Measurements from ENCODE around the gene SYNCRIP. TPM values are rescaled to one million over a fixed set of nuclear protein-coding genes. Genes with fewer than 3 reads are reported as not detected.
A peak's percentile ranks its signal among the peaks of the same experiment; 100 is the strongest.

Gene SYNCRIP
- total and polyA plus RNA-seq, 3 donors from 2014 or later, result 51.6 to 67.0 (median 55.1) TPM

DNA sequence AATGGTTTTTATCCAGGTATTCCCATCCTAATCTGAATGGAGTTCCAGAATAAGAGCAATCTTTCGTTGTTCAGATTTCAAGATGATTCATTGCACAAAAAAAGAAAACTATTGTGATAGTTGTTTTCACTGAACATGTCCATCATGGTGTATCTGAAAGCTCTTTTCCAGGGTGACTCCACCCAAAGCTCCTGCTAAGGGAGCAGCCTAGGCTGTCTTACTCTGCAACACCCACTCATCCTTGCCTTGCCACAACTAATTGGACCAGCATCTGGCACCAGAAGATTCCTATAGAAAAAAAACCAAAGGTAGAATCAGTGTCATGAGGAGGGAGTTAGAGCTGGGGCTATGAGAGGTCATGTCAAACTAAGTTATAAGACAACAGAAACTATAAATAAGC is 7.9 kb upstream of the SYNCRIP start:
- intact Hi-C loops (cut with DNase I; ENCODE audit: low total_unique reads), result no loop called here
- TF ChIP-seq, protein P1, sequence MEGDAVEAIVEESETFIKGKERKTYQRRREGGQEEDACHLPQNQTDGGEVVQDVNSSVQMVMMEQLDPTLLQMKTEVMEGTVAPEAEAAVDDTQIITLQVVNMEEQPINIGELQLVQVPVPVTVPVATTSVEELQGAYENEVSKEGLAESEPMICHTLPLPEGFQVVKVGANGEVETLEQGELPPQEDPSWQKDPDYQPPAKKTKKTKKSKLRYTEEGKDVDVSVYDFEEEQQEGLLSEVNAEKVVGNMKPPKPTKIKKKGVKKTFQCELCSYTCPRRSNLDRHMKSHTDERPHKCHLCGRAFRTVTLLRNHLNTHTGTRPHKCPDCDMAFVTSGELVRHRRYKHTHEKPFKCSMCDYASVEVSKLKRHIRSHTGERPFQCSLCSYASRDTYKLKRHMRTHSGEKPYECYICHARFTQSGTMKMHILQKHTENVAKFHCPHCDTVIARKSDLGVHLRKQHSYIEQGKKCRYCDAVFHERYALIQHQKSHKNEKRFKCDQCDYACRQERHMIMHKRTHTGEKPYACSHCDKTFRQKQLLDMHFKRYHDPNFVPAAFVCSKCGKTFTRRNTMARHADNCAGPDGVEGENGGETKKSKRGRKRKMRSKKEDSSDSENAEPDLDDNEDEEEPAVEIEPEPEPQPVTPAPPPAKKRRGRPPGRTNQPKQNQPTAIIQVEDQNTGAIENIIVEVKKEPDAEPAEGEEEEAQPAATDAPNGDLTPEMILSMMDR (IDR thresholded peaks at IDR 0.05), result no peak
- TF ChIP-seq POLR2A (IDR thresholded peaks at IDR 0.05), result no peak
- no peaks in the 10 kb centered on the region for H3K9me3 ChIP-seq
- H3K27me3 ChIP-seq, result no peaks in the 10 kb centered on the region
- no peaks in the 10 kb centered on the region for H3K4me1 ChIP-seq
- no peaks in the 10 kb centered on the region for H3K36me3 ChIP-seq (ENCODE audit: low read depth, missing control alignments)
- DNase-seq, result no peak
- H3K4me3 ChIP-seq, result no peak overlapping the region
- no peak overlapping the region for H3K27ac ChIP-seq
- WGBS, 2 donors, result 90 to 95% methylated on average over 1 of the region's 1 CpG

DNA sequence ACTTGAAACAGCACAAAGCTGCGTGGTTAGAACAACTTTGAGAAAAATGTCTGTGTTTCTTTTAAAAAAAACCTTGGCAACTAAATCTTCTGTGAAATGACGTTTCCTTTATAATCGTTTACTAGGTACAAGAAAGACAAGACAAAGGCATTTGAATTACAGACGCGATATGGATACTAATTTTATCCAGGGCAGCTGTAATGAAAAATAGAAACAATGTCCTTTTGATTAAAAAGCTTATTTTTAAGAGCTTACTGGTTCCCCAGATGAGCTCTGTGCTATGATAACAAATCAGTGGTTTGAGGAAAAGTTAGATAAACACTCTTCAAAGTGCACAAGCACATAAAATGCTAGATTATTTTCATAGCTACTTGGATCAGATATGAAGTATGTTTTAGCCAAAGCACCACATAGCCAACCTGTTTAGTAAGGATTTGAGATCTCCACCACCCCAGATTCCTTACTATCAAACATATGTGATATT is 1.6 kb upstream of the SYNCRIP start:
- 0% methylated on average over 5 of the region's 5 CpGs for WGBS, 2 donors
- no peaks in the 10 kb centered on the region for H3K4me1 ChIP-seq
- intact Hi-C loops (cut with DNase I; ENCODE audit: low total_unique reads), result loop anchor here (5.0 kb wide), 2 partner anchors 33 to 52 kb away; partner anchors contain the start of gene SNX14
- TF ChIP-seq, protein P1 (IDR thresholded peaks at IDR 0.05), result no peak
- no peak for TF ChIP-seq POLR2A (IDR thresholded peaks at IDR 0.05)
- H3K27ac ChIP-seq, result peak overlapping the region; percentile 99 to 100
- peak overlapping the region; percentile 89 to 94 for H3K4me3 ChIP-seq
- H3K27me3 ChIP-seq, result no peaks in the 10 kb centered on the region
- no peaks in the 10 kb centered on the region for H3K36me3 ChIP-seq (ENCODE audit: low read depth, missing control alignments)
- DNase-seq, result no peak
- H3K9me3 ChIP-seq, result no peaks in the 10 kb centered on the region

DNA sequence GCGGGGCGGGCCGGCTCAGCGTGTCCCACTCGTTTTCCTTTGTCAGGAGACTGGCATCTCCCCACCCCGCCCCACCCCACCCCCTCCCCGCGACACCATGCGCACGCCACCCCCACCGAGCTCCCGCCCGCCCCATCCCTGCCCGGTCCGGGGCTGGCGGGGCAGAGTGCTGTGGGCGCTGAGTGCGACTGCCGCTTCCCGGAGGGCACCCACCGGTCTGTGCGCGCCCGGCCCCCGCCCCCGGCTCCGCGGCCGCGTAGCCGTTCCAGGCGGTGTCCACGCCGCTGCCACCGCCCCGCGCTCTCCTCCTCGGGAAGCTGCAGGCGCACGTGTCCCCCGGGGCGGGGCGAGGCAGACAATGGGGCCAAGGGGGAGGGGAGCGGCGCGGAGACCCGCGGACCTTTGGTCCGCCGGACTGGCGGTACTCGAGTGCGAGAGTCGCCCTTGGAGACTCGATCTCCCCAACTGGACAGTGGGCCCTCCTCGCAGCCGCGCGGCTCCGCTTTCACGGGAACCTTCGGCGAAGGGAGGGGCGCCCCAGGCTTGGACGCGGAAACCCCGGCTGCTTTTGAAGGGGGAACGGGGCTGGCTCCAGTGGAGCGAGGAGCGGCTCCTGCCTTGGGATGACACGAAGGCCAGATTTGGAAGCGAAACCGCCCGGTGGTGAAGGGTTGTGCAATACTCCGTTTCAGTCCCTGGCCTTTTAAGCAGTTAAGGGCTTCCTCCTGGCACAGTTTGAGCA is 1.0 kb upstream of the SYNCRIP start:
- TF ChIP-seq, protein P1 (IDR thresholded peaks at IDR 0.05), result no peak
- TF ChIP-seq POLR2A (IDR thresholded peaks at IDR 0.05), result no peak
- Histone ChIP-seq H3K36me3 (ENCODE audit: low read depth, missing control alignments) (no peaks in the 10 kb centered on the region), H3K27me3 (no peaks in the 10 kb centered on the region), H3K27ac (peak overlapping the region; percentile 99 to 100), H3K9me3 (no peaks in the 10 kb centered on the region), H3K4me1 (no peaks in the 10 kb centered on the region), H3K4me3 (peak overlapping the region; percentile 89 to 94)
- 0 to 1% methylated on average over 5 to 33 of the region's 75 CpGs for WGBS, 2 donors
- intact Hi-C loops (cut with DNase I; ENCODE audit: low total_unique reads), result loop anchor here (5.0 kb wide), 2 partner anchors 34 to 51 kb away; partner anchors contain the start of gene SNX14
- DNase-seq, result peak; percentile 87

DNA sequence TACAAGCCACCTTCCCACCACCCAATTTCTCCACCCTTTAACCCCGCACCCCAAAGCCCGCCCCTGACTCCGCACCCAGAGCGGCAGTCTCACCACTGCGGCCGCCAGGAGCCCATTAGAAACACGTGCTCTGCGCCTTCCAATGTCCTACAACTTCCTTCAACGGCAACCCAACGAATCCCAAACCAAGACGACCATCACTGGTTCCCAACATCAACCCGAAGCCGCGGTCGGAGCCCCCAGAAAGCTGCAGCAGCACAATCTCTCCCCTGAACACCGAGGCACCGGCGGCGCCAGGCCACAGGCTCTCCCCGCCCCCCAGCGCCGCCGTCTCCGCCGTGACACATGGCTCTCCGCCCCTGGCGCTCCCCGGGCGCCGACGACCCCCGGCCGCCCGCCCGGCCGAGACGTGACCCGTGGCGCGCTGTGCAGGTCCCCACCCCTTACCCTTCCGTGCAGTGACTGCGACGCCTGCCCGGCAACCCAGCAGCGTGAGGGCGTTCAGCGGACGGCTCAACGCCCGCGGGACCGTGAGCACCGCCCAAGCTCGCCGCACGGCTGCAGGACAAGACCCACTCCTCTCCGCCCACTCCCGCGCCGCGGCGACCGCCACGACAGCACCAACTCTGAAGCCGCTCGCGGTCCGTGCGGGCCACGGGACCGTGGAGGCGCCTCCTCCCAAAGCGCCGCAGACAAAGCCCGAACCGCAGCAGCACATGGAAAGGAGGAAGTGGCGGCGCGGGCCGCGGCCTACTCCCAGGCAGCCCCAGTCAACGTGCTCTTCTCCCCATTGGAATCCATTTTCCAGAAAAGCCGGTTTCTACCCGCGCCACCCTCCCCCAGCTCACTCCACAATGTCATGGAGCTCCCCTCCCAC is 551 bp downstream of the SYNCRIP start:
- Histone ChIP-seq H3K9me3 (no peaks in the 10 kb centered on the region), H3K27me3 (no peaks in the 10 kb centered on the region), H3K4me1 (no peaks in the 10 kb centered on the region), H3K4me3 (peak overlapping the region; percentile 89 to 94), H3K27ac (peak overlapping the region; percentile 99 to 100), H3K36me3 (ENCODE audit: low read depth, missing control alignments) (no peaks in the 10 kb centered on the region)
- DNase-seq, result peak; percentile 72
- TF ChIP-seq POLR2A (IDR thresholded peaks at IDR 0.05), result no peak
- TF ChIP-seq, protein P1 (IDR thresholded peaks at IDR 0.05), result no peak
- intact Hi-C loops (cut with DNase I; ENCODE audit: low total_unique reads), result loop anchor here (5.0 kb wide), 2 partner anchors 35 to 50 kb away; partner anchors contain the start of gene SNX14
- WGBS, 2 donors, result 1 to 3% methylated on average over 14 to 66 of the region's 85 CpGs
